Measurements from ENCODE around the gene CCDC106.

CCDC106 gene

DNA sequence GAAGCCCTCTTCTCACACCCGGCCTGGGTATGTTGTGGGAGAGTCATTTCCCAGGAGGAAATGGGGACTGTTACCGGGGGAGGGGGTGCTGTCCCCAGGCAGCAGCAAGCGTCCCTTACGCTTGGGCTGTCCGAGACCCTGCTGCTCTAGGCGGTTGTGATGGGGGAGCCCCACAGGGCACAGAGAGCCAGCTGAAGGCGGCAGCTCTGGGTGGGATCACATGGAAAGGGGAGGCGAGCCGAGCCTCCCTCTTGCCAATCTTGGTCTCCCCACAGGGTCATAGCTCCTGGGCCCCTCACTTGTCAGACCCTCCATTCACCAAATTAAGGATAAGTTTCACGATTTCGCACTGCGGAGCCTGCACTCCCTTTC lies 49.0 kb downstream of the CCDC106 start:
- TF ChIP-seq, protein P1, sequence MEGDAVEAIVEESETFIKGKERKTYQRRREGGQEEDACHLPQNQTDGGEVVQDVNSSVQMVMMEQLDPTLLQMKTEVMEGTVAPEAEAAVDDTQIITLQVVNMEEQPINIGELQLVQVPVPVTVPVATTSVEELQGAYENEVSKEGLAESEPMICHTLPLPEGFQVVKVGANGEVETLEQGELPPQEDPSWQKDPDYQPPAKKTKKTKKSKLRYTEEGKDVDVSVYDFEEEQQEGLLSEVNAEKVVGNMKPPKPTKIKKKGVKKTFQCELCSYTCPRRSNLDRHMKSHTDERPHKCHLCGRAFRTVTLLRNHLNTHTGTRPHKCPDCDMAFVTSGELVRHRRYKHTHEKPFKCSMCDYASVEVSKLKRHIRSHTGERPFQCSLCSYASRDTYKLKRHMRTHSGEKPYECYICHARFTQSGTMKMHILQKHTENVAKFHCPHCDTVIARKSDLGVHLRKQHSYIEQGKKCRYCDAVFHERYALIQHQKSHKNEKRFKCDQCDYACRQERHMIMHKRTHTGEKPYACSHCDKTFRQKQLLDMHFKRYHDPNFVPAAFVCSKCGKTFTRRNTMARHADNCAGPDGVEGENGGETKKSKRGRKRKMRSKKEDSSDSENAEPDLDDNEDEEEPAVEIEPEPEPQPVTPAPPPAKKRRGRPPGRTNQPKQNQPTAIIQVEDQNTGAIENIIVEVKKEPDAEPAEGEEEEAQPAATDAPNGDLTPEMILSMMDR (conservative IDR thresholded peaks at IDR 0.05): no peak
- H3K27ac ChIP-seq: no peak overlapping the region

DNA sequence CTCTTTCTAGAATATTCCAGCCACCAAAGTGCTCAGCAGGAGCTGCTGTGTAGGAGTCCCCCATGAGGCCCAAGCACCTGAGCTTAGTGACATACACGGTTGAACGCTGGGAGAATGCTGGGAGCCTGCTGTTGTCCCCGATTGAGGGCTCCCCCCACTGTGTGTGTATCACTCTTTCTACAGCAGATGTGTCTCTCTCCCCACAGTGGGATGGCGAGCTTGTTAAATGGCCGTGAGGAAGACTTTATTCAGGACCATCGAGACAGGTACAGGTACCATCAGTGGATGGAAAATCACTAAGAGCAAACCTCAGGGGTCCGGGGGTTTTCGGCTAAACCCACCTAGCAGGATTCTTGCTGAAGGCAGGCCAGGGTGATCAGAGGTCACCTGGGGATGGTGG lies 49.7 kb downstream of the CCDC106 start:
- TF ChIP-seq, protein P1 (conservative IDR thresholded peaks at IDR 0.05): no peak

DNA sequence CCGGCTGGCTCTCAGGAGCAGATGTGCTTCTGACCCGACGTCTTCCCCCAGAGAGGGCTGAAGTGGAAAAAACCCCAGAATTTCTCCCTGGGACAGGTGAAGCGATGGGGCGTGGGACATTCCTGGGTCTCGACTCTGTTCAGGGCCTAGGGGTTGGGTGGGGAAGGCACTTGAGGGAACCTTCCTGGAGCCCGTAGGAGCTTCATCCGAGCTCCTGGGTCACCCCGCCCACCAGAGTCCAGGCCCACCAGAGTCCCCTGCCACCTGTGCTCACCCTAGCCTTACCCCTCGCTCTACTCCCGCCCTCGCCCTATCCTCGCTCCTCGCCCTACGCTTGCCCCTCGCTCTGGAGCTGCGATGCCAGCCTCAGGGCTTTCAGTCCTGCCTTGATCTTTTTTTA lies 50.2 kb downstream of the CCDC106 start:
- TF ChIP-seq, protein P1 (conservative IDR thresholded peaks at IDR 0.05): no peak
- H3K27ac ChIP-seq: no peak overlapping the region

More for the DNA sequence above, 49.7 kb downstream of the CCDC106 start:
- H3K27ac ChIP-seq: no peak overlapping the region

DNA sequence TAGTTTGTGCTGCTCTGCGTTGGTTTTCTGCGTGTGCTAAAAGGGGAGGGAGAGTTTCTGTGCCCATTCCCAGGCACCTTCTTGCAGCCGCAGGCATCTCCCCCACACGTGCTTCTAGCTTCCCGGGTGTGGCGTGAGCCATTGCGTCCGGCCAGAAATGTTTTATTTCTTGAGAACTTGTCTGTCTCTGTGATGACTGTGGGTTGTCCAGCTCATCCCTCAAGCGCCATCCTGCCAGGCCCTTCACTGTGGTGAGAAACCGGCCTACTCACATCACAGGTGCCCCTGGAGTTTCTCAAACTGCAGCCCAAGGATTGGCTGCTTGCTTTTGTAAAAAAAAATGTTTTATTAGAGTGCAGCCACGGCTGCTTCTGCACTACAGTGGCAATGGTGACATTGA lies 51.2 kb downstream of the CCDC106 start:
- TF ChIP-seq, protein P1 (conservative IDR thresholded peaks at IDR 0.05): no peak
- no peak overlapping the region for H3K27ac ChIP-seq

DNA sequence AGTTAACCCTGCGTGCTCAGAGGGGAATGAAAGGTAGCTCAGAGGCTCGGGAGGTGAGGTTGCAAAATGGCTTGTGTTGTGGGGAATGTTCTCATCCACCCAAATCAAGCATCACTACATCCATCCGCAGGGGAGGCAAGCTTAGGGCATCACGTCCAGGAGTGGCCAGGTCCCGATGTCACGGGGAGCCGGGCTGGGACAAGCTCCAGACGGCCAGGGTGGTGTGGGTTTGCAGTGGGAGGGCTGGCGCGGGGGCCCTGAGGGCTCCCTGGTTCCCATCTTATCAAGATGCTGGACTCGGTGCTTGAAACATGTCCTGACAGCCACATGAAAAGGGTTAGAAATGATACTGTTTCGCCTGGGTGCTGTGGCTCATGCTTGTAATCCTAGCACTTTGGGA lies 52.8 kb downstream of the CCDC106 start:
- H3K27ac ChIP-seq: no peak overlapping the region
- TF ChIP-seq, protein P1 (conservative IDR thresholded peaks at IDR 0.05): no peak

DNA sequence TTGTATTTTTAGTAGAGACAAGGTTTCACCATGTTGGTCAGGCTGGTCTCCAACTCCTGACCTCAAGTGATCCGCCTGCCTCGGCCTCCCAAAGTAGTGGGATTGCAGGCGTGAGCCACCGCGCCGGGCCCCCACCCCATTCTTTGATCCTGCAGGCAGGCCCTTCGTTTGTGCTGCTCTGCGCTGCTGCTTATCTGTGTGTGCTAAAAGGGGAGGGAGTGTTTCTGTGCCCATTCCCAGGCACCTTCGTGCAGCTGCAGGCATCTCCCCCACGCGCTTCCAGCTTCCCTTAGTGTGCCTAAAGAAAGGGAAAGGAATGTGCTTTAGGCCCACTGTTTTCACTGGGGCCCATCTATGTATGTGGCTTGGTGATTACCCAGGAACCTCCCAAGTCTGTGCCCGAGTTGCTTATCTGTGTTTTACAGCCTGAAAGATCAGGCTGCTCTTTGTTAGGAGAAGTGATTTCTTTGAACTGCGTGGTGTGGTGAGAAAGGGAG lies 54.2 kb downstream of the CCDC106 start:
- TF ChIP-seq, protein P1 (conservative IDR thresholded peaks at IDR 0.05): no peak
- no peak overlapping the region for H3K27ac ChIP-seq
